ENCODE data around the gene FHIT.

GRCh38 chr3:60949146-60949545 is 302.1 kb downstream of the FHIT start:
- TF ChIP-seq POLR2A (IDR thresholded peaks at IDR 0.05; ENCODE audit: low read depth) (no peak), EP300 (IDR thresholded peaks at IDR 0.05) (no peak), CTCF (IDR thresholded peaks at IDR 0.05) (no peak)

All from esophagus muscularis mucosa (tissue), 4 donors.